Uterus (tissue), 4 donors: ENCODE results near the gene GRIK5. TPM values are rescaled to one million over a fixed set of nuclear protein-coding genes. Genes with fewer than 3 reads are reported as not detected.

Source experiments
- DNase-seq, 2 donors: peaks; one replicate each; pipeline ENCODE4 v3.0.0-alpha.2; 2019 to 2020
- H3K27ac ChIP-seq, 2 donors: fragments of 200-600 bp; sonication (generic); 1 replicate in 1 of 2; 2 replicates in 1 of 2; pipeline ENCODE4 v1.5.1; 2016 to 2018
- H3K27me3 ChIP-seq, 2 donors: fragments of 200-600 bp; sonication (generic); one replicate each; pipeline ENCODE4 v1.5.1; 2018 to 2019; ENCODE audit warnings: control low read depth in 1 of 2
- H3K36me3 ChIP-seq, 2 donors: fragments of 200-600 bp; sonication (generic); one replicate each; pipeline ENCODE4 v1.5.1; 2019; ENCODE audit warnings: control low read depth in 1 of 2
- H3K4me1 ChIP-seq, 2 donors: fragments of 200-600 bp; sonication (generic); one replicate each; pipeline ENCODE4 v1.5.1; 2018 to 2019; ENCODE audit warnings: control low read depth in 1 of 2
- H3K4me3 ChIP-seq, 2 donors: fragments of 200-600 bp; sonication (generic); 1 replicate in 1 of 2; 2 replicates in 1 of 2; pipeline ENCODE4 v1.5.1; 2018 to 2019; ENCODE audit warnings: mild to moderate bottlenecking in 1 of 2
- H3K9me3 ChIP-seq, 2 donors: fragments of 200-600 bp; sonication (generic); one replicate each; pipeline ENCODE4 v1.5.1; 2019; ENCODE audit warnings: control low read depth in 1 of 2
- CTCF ChIP-seq, 4 experiments: fragments of 200-600 bp in 2 of 4; fragments of 450-650 bp in 2 of 4; sonication (generic) in 2 of 4; IDR thresholded peaks; one replicate each; pipeline ENCODE4 v1.5.1; 2016 to 2019; ENCODE audit warnings: antibody characterized with exemption in 4 of 4, mild to moderate bottlenecking in 2 of 4, moderate library complexity in 1 of 4
- POLR2A ChIP-seq, 2 donors: fragments of 450-650 bp; IDR thresholded peaks; one replicate each; pipeline ENCODE4 v1.6.1; 2016; ENCODE audit warnings: antibody characterized with exemption in 2 of 2, mild to moderate bottlenecking in 1 of 2, moderate library complexity in 1 of 2
- intact Hi-C: fragments of 100-400 bp; cut with DNase I; formaldehyde crosslinking; loops from one replicate; pipeline ENCODE4 v1.15.1; 2023; ENCODE audit warnings: low total_unique reads
- total RNA-seq, 4 donors: library from RNA; depleted of rRNA in 3 of 4; stranded (reverse); fragments of >200 nt in 3 of 4; gene quantifications; one replicate each; pipeline versions ENCODE4 v1.1.0 to v1.2.4, GENCODE V29; 2014 to 2023
- donor health status: DM: yes; HTN: yes; CAD: no.

The GRIK5 gene
- total RNA-seq, 4 donors from 2014 or later: 5.6 to 17.8 (median 7.0) TPM; not detected in 1

GRCh38 chr19:42091300-42091699, 21.3 kb upstream of the GRIK5 start:
- DNase-seq: no peak
- H3K27me3 ChIP-seq: no peaks in the 10 kb centered on the region
- no peaks in the 10 kb centered on the region for H3K4me1 ChIP-seq
- peak overlapping the region in 1 of 2 donors; percentile 41 for H3K27ac ChIP-seq
- no peak overlapping the region for H3K4me3 ChIP-seq
- H3K36me3 ChIP-seq: no peaks in the 10 kb centered on the region
- H3K9me3 ChIP-seq: no peaks in the 10 kb centered on the region
- intact Hi-C loops: no loop called here
- TF ChIP-seq CTCF (IDR thresholded peaks at IDR 0.05): no peak
- no peak for TF ChIP-seq POLR2A (IDR thresholded peaks at IDR 0.05)

GRCh38 chr19:42090672-42091071, 20.7 kb upstream of the GRIK5 start:
- no peak for TF ChIP-seq CTCF (IDR thresholded peaks at IDR 0.05)
- TF ChIP-seq POLR2A (IDR thresholded peaks at IDR 0.05): no peak
- no peak for DNase-seq
- Histone ChIP-seq H3K9me3 (no peaks in the 10 kb centered on the region), H3K27me3 (no peaks in the 10 kb centered on the region), H3K36me3 (no peaks in the 10 kb centered on the region), H3K27ac (no peak overlapping the region), H3K4me3 (no peak overlapping the region), H3K4me1 (no peaks in the 10 kb centered on the region)
- intact Hi-C loops: no loop called here

- no peaks in the 10 kb centered on the region for H3K4me1 ChIP-seq
- H3K4me3 ChIP-seq: no peak overlapping the region
- intact Hi-C loops: no loop called here
- H3K27me3 ChIP-seq: no peaks in the 10 kb centered on the region
- no peak for DNase-seq
- no peak overlapping the region for H3K27ac ChIP-seq
- no peaks in the 10 kb centered on the region for H3K9me3 ChIP-seq
- TF ChIP-seq CTCF (IDR thresholded peaks at IDR 0.05): no peak
- TF ChIP-seq POLR2A (IDR thresholded peaks at IDR 0.05): no peak
- no peaks in the 10 kb centered on the region for H3K36me3 ChIP-seq
Observed at GRCh38 chr19:42089772-42090171, 19.8 kb upstream of the GRIK5 start.

- H3K4me1 ChIP-seq: no peaks in the 10 kb centered on the region
- TF ChIP-seq POLR2A (IDR thresholded peaks at IDR 0.05) (no peak), CTCF (IDR thresholded peaks at IDR 0.05) (no peak)
- H3K27me3 ChIP-seq: no peaks in the 10 kb centered on the region
- intact Hi-C loops: no loop called here
- no peaks in the 10 kb centered on the region for H3K36me3 ChIP-seq
- H3K9me3 ChIP-seq: no peaks in the 10 kb centered on the region
- no peak overlapping the region for H3K4me3 ChIP-seq
- no peak for DNase-seq
- peak overlapping the region in 1 of 2 donors; percentile 21 for H3K27ac ChIP-seq
Observed at GRCh38 chr19:42089191-42089750, 19.3 kb upstream of the GRIK5 start.

GRCh38 chr19:42088471-42089190, 18.6 kb upstream of the GRIK5 start:
- Histone ChIP-seq H3K27me3 (no peaks in the 10 kb centered on the region), H3K4me1 (no peaks in the 10 kb centered on the region), H3K9me3 (no peaks in the 10 kb centered on the region), H3K36me3 (no peaks in the 10 kb centered on the region), H3K4me3 (no peak overlapping the region), H3K27ac (peak overlapping the region in 1 of 2 donors; percentile 21)
- intact Hi-C loops: no loop called here
- TF ChIP-seq POLR2A (IDR thresholded peaks at IDR 0.05) (no peak), CTCF (IDR thresholded peaks at IDR 0.05) (no peak)
- no peak for DNase-seq
